ENCODE data around the gene ZXDC.

ZXDC gene

DNA sequence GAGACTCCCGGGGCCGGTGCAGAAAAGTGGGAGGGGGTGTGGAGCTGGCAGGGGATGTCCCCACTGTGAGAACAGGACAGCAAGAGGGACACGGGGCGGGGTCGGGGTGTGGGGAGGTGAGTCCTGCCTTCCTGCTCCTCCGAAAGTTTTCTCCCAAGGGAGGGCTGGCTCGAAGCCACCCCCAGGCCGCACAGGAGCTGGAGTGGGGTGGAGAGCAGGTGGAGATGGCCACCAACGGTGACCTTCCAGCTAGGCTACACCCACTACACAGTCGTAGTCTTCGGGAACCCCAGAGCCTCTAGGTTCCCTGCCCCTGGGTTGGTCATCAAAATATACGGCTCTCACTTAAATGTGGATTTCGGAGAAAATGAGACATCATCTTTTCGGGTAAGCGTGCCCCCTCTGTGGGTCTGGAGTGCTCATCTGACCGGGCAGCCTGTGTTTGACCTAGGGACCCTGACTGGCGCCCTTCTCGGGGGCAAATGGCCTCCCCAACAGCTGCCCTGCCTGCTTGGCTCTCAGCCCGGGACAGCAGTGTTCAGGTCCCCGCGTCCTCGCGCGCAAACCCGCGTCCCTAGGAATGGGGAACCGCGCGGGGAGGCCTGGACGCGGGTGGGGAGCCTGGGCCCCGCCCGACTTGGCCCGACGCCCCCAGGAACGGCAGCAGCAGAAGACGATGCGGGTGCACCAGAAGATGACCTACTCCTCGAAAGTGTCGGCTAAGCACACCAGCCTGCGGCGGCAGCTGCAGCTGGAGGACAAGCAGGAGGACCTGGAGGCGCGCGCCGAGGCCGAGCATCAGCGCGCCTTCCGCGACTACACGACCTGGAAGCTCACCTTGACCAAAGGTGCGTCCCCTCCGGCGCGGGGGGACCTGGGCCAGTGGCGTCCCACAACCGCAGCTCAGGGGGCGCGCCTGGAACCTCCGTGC is 59.8 kb downstream of the ZXDC start:
- Histone ChIP-seq H3K27me3 (ENCODE audit: insufficient read depth, poor library complexity, severe bottlenecking) (peaks cover 4% of the 10 kb centered on the region), H3K27ac (ENCODE audit: poor library complexity, severe bottlenecking) (no peak overlapping the region), H3K4me1 (ENCODE audit: insufficient read depth, poor library complexity, severe bottlenecking) (peaks cover 11% of the 10 kb centered on the region), H3K36me3 (ENCODE audit: low read depth) (no peaks in the 10 kb centered on the region), H3K9me3 (ENCODE audit: severe bottlenecking) (no peaks in the 10 kb centered on the region), H3K4me3 (ENCODE audit: severe bottlenecking) (no peak overlapping the region)
- DNase-seq (ENCODE audit: low spot score) (peak; percentile 57), ATAC-seq (ENCODE audit: low read depth) (no peak)
- TF ChIP-seq, protein P1, sequence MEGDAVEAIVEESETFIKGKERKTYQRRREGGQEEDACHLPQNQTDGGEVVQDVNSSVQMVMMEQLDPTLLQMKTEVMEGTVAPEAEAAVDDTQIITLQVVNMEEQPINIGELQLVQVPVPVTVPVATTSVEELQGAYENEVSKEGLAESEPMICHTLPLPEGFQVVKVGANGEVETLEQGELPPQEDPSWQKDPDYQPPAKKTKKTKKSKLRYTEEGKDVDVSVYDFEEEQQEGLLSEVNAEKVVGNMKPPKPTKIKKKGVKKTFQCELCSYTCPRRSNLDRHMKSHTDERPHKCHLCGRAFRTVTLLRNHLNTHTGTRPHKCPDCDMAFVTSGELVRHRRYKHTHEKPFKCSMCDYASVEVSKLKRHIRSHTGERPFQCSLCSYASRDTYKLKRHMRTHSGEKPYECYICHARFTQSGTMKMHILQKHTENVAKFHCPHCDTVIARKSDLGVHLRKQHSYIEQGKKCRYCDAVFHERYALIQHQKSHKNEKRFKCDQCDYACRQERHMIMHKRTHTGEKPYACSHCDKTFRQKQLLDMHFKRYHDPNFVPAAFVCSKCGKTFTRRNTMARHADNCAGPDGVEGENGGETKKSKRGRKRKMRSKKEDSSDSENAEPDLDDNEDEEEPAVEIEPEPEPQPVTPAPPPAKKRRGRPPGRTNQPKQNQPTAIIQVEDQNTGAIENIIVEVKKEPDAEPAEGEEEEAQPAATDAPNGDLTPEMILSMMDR (IDR thresholded peaks at IDR 0.05; ENCODE audit: poor library complexity, severe bottlenecking), result no peak

DNA sequence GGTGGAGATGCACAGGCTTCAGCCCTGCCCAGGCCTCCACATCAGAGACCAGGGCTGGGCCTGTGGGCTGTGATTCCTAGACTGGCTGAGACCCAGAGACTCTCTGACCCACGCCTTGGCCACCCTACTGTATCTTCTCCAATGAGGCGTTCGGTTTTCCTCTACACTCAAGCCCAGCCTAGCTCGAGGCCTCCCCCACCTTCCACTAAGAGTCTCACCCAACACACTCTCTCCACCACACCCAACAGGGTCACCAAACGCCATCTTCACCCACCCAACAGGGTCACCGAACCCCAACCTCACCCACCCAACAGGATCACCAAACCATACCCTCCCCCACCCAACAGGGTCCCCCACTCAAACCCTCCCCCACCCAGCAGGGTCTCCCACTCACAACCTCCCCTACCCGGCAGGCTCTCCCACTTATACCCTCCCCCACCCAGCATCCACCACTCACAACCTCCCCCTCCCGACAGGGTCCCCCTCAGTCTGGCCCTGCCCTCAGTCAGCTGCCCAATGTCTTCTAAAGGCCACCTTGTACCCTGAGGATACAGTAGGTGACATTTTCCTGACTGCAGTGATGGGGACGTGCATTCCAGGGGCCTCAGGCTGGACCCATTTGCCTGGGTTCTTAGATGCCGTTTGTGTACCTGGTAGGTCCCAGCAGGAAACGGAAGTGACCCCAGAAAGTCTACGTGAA is 60.6 kb downstream of the ZXDC start:
- DNase-seq (ENCODE audit: low spot score) (no peak), ATAC-seq (ENCODE audit: low read depth) (no peak)
- Histone ChIP-seq H3K36me3 (ENCODE audit: low read depth) (no peaks in the 10 kb centered on the region), H3K9me3 (ENCODE audit: severe bottlenecking) (no peaks in the 10 kb centered on the region), H3K27ac (ENCODE audit: poor library complexity, severe bottlenecking) (no peak overlapping the region), H3K27me3 (ENCODE audit: insufficient read depth, poor library complexity, severe bottlenecking) (peaks cover 4% of the 10 kb centered on the region), H3K4me3 (ENCODE audit: severe bottlenecking) (no peak overlapping the region), H3K4me1 (ENCODE audit: insufficient read depth, poor library complexity, severe bottlenecking) (peaks cover 6% of the 10 kb centered on the region)
- TF ChIP-seq, protein P1 (IDR thresholded peaks at IDR 0.05; ENCODE audit: poor library complexity, severe bottlenecking), result no peak

DNA sequence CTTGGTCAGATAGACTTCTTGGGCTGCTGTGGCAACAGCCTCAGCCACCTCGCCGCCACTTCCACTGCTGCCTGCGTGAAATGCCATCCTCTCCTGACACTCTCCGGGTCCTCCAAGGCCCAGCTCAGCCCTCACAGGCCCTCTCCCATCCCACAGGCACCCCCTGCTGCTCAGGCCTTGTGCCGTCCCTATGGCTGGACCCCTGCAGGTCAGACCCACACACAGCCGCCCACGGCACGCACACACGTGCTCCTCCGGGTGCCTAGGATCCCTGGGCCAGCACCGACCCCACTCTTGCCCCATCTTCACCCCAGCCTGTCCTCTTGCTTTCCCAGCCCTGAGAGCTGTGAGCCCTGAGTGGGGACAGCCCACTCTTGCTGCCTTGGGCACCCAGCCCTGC is 61.3 kb downstream of the ZXDC start:
- H3K4me1 ChIP-seq (ENCODE audit: insufficient read depth, poor library complexity, severe bottlenecking), result no peaks in the 10 kb centered on the region
- no peak overlapping the region for H3K4me3 ChIP-seq (ENCODE audit: severe bottlenecking)
- TF ChIP-seq, protein P1 (IDR thresholded peaks at IDR 0.05; ENCODE audit: poor library complexity, severe bottlenecking), result no peak
- no peaks in the 10 kb centered on the region for H3K36me3 ChIP-seq (ENCODE audit: low read depth)
- ATAC-seq (ENCODE audit: low read depth) (no peak), DNase-seq (ENCODE audit: low spot score) (no peak)
- H3K27ac ChIP-seq (ENCODE audit: poor library complexity, severe bottlenecking), result no peak overlapping the region
- H3K27me3 ChIP-seq (ENCODE audit: insufficient read depth, poor library complexity, severe bottlenecking), result peaks cover 4% of the 10 kb centered on the region
- no peaks in the 10 kb centered on the region for H3K9me3 ChIP-seq (ENCODE audit: severe bottlenecking)

DNA sequence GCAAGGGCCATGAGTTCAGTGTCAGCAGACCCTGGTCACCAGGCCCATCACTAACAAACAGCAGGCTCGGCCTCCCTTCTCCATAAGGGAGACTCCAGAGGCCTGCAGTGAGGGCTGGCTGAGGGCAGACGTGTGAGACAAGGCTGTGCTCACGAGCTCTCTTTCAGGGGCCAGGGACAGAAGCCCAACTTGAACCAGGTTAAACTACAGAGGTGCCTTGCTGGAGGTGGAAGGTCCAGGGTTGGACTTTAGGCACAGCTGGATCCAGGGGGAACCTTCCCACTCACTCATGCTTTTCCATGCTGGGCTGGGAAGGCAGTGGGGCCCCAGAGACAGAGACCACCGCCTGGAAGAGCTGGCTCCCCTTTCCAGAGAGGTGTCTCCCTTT is 62.0 kb downstream of the ZXDC start:
- DNase-seq (ENCODE audit: low spot score), result no peak
- peaks cover 4% of the 10 kb centered on the region for H3K27me3 ChIP-seq (ENCODE audit: insufficient read depth, poor library complexity, severe bottlenecking)
- H3K27ac ChIP-seq (ENCODE audit: poor library complexity, severe bottlenecking), result no peak overlapping the region
- TF ChIP-seq, protein P1 (IDR thresholded peaks at IDR 0.05; ENCODE audit: poor library complexity, severe bottlenecking), result no peak
- H3K36me3 ChIP-seq (ENCODE audit: low read depth), result no peaks in the 10 kb centered on the region
- H3K9me3 ChIP-seq (ENCODE audit: severe bottlenecking), result no peaks in the 10 kb centered on the region
- no peak for ATAC-seq (ENCODE audit: low read depth)
- no peak overlapping the region for H3K4me3 ChIP-seq (ENCODE audit: severe bottlenecking)
- no peaks in the 10 kb centered on the region for H3K4me1 ChIP-seq (ENCODE audit: insufficient read depth, poor library complexity, severe bottlenecking)

Measured in RWPE2 (cell line).